ENCODE results near the gene RPLP2.

DNA sequence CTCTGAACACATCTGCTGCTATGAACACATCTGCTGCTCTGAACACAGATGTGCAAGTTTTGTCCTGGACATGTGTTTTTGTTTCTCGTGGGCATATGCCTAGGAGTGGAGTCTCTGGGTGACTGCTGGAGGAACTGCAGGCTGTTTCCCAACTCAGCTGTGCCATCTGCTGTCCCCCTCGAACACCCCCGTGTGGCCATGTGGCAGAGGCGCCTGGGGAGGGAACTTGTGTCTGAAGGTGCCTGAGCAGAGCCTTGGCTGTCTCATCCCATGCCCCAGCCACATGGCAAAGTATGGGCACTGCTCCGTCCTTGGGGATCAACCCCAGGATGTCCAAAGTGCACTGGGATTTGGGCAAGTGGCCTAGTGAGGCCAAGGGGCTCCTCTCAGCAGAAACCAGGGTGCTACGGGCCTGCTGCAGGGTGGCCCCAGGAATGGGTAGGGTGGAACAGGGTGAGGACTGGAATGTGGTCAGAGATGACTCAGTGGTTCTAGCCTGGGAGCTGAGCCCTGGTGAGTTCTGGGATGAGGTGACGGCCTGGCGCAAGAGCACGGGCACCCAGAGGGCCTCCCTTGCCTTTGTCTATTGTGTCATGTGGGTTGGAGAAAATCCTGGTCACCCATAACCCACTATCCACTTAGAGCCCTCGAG is 47.2 kb upstream of the RPLP2 start:
- TF ChIP-seq, protein P1, sequence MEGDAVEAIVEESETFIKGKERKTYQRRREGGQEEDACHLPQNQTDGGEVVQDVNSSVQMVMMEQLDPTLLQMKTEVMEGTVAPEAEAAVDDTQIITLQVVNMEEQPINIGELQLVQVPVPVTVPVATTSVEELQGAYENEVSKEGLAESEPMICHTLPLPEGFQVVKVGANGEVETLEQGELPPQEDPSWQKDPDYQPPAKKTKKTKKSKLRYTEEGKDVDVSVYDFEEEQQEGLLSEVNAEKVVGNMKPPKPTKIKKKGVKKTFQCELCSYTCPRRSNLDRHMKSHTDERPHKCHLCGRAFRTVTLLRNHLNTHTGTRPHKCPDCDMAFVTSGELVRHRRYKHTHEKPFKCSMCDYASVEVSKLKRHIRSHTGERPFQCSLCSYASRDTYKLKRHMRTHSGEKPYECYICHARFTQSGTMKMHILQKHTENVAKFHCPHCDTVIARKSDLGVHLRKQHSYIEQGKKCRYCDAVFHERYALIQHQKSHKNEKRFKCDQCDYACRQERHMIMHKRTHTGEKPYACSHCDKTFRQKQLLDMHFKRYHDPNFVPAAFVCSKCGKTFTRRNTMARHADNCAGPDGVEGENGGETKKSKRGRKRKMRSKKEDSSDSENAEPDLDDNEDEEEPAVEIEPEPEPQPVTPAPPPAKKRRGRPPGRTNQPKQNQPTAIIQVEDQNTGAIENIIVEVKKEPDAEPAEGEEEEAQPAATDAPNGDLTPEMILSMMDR (IDR thresholded peaks at IDR 0.05): peak; percentile 17
- TF ChIP-seq EZH2 (IDR thresholded peaks at IDR 0.05): no peak

All from neural progenitor cell (in vitro differentiated cells).